Measurements from ENCODE around the gene MORF4L1.
"Not testable (repeated sequence)": the region's sequence is repeated elsewhere in the genome, so short reads cannot be mapped to it uniquely, and the experiment has no call there.

MORF4L1 gene

GRCh38 chr15:78895471-78895870 is 22.8 kb downstream of the MORF4L1 start:
- no peak for DNase-seq (ENCODE audit: low spot score)
- TF ChIP-seq CTCF (IDR thresholded peaks at IDR 0.05; ENCODE audit: extremely low read depth, missing control alignments): no peak

GRCh38 chr15:78898540-78898939 is 25.9 kb downstream of the MORF4L1 start:
- no peak for DNase-seq (ENCODE audit: low spot score)
- no peak for TF ChIP-seq CTCF (IDR thresholded peaks at IDR 0.05; ENCODE audit: extremely low read depth, missing control alignments)

GRCh38 chr15:78900819-78901533 is 28.3 kb downstream of the MORF4L1 start:
- not testable (repeated sequence) for DNase-seq (ENCODE audit: low spot score)

- DNase-seq (ENCODE audit: low spot score): not testable (repeated sequence)
Measured at GRCh38 chr15:78902281-78903032, 29.8 kb downstream of the MORF4L1 start.

GRCh38 chr15:78904599-78905358 is 32.1 kb downstream of the MORF4L1 start:
- no peak for TF ChIP-seq CTCF (IDR thresholded peaks at IDR 0.05; ENCODE audit: extremely low read depth, missing control alignments)
- DNase-seq (ENCODE audit: low spot score): no peak

- DNase-seq (ENCODE audit: low spot score): no peak
- TF ChIP-seq CTCF (IDR thresholded peaks at IDR 0.05; ENCODE audit: extremely low read depth, missing control alignments): no peak
Measured at GRCh38 chr15:78906316-78906620, 33.6 kb downstream of the MORF4L1 start.

GRCh38 chr15:78907577-78907976 is 34.9 kb downstream of the MORF4L1 start:
- TF ChIP-seq CTCF (IDR thresholded peaks at IDR 0.05; ENCODE audit: extremely low read depth, missing control alignments): peak; percentile 10
- no peak for DNase-seq (ENCODE audit: low spot score)

GRCh38 chr15:78909160-78909695 is 36.5 kb downstream of the MORF4L1 start:
- DNase-seq (ENCODE audit: low spot score): no peak
- TF ChIP-seq CTCF (IDR thresholded peaks at IDR 0.05; ENCODE audit: extremely low read depth, missing control alignments): no peak
